Activated CD4-positive, CD25-positive, alpha-beta regulatory T cell (primary cell): ENCODE measurements around the gene EYA3.

Experiments used
- DNase-seq, 4 experiments: peaks; one replicate each; lab custom pipeline; 2025; lab: John Stamatoyannopoulos, UW

EYA3 gene

DNA sequence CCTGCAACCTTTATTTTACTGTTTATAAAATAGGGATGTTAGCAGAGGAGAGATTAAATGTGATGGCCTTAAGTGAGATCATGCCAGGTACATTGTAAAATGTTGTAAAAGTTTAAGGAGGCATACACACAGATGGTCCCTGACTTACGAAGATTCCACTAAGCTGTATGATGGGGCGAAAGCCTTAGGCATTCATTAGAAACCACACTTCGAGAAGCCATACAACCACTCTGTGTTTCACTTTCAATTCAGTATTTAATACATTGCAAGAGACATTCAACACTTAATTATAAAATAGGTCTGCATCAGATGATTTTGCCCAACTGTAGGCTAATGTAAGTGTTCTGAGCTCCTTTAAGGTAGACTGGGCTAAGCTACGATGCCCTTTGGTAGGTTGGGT, 149.9 kb downstream of the EYA3 start:
- DNase-seq = no peak

DNA sequence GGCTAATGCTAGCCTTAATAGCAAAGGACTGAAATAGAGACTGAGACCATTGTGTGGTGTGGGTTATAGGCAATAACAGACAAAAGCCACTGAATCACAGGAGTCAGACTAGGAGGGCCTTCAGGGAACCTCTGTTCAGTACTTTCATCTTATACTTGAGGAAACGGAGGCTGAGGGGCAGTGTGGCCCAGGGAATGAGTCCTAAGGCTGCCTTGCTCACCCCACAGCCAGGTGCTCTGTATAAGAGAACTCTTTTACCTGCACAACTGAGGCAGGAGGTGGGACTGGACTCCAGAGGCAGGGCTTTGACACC, 150.9 kb downstream of the EYA3 start:
- no peak for DNase-seq

DNA sequence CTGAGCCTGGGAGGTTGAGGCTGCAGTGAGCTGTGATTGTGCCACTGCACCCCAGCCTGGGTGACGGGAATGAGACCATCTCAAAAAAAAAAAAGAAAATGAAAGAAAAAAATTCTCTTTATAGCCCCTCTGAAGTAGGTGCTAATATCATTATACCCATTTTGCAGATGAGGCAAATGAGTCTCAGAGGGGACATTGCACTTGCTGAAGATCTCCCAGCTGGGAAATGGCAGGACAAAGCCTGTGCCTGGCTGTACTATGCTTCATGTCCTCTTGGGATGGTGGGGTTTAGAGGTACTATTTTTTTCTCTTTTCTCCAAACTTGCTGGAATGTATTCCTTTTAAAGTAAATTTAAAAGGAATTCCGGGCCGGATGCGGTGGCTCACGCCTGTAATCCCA, 152.0 kb downstream of the EYA3 start:
- DNase-seq = no peak

DNA sequence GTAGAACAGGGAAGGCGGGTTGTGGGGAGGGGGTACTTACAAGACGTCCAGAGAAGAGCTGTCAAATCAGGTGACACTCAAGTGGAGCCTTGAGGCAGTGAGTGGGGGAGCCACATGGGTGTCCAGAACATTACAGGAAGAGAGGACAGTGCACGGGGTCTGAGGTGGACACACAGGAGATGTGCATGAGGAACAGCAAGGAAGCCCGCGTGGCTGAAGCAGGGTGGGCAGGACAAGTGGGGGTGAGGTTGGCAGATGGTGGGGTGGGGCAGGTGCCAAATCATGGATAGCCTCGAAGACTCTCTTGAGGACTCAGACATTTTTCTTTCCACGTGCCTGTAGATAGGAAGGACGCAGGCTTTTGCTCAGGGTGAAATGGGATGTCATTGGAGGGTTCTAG, 152.7 kb downstream of the EYA3 start:
- no peak for DNase-seq

DNA sequence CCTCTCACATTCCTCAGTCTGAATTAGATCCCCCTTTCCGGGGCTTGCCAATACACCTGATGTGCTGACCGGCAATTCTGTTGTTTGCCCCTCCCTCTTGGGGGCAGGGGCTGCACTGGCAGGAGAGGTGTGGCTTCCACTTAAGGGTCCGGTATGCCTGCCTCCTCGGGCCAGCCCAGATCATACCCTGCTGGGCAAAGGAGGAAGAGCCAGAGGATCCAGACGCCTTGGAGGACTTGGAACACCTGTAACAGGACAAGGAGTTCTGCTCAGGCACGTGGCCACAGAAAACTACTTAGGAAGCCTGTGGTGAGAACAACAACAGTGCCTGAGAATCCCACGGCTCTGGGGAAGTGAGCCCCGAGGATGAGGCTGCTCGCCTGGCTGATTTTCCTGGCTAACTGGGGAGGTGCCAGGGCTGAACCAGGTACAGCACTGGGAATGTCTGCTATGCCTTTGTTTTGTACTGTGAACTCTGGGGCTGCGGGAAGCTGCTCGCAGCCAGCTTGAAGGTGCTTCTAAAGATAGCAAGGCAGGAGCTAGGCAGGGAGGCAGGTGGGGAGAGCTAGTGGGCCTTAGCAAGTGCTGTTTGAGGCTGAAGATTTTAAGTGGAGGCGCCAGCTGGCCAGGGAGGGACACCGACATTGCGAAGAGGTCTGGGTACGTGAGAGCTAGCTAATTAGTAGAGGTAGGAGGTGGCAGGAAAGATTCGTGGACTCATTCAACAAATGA, 153.4 kb downstream of the EYA3 start, which contains the start of gene SMPDL3B:
SMPDL3B (plus strand) TSS at position 183 of the 732 bp plus-strand sequence; CDS start at position 367, 184 bp downstream.
- DNase-seq = no peak

DNA sequence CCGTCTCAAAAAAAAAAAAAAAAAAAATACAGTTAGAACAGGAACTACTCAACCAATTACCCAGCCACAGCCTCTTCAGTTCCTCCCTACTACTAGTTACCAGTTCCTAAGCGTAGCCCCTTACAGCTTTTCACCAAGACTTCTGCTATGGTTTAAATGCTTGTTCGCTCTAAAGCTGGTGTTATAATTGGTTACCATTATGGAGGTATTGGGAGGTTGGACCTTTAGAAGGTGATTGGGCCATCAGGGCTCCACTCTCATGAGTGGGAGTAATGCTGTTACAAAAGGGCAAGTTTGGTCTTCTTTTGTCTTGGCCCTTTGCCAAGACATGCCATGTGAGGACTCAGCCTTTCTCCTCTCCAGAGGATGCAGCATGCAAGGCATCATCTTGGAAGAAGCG, 156.7 kb downstream of the EYA3 start:
- no peak for DNase-seq

DNA sequence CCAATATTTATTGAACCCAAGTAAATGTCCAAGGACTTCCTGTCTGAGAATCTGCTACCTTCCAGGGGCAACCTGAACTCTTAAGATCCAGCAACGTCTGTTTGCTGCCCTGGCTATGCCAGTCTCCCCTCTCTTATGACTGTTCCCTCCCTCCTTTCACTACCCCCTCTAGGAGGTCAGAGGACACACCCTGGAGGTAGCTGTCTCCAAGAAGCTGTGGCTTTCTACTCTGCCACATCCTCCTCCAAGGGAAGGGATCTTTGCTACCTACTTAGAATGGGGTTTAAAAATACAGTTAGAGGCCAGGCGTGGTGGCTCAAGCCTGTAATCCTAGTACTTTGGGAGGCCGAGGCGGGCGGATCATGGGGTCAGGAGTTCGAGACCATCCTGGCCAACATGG, 157.2 kb downstream of the EYA3 start:
- DNase-seq = no peak

DNA sequence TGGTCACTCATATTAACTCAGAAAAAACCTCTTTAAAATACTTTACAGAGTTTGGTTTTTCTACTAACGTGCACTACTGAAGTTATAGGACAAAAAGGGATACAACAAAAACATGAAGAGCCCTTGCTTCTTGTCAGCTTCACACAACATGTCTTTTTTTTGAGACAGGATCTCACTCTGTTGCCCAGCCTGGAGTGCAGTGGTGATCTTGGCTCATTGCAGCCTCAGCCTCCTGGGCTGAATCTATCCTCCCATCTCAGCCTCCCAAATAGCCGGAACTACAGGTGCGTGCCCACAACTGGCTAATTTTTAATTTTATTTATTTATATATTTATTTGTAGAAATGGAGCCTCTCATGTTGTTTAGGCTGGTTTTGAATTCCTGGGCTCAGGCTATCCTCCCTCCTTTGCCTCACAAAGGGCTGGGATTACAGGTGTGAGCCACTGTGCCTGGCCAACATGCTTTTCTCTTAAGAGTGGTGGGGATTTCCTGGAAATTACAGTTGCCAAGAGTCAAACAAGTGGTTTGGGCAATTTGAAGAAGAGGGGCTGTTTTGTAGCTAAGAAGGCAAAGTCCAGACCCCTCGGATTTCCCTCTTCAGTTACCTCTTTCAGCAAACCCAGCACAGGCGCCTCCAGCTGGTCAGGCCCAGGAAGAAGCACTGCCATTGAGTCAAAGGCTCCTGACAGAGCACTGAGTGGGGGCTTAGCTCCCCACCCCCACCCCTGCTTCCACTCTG, 160.0 kb downstream of the EYA3 start:
- DNase-seq = no peak

DNA sequence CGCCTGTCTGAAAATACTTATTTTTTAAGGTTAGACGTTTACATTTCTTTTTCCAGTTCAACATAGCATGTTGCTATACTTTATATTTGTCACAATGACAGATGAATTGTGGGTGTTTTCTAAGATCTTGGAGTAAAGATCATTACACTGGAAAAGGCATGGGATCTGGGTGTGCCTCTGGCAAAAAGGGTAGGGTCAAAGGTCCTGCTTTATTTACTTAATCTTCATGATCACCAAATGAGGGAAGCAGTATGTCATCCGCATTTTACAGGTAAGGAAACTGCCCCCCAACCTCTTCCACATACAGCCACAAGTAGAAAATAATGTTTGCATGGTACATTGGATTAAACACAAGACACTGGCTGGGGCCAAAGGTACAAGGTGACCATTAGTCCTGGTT, 166.1 kb downstream of the EYA3 start:
- no peak for DNase-seq
